HL-60/S4 treated with retinoic acid at 250 ng/mL for 4 days and 3 days (cell line): ENCODE measurements around the gene ZP1.

Experiments used
- in situ Hi-C: fragments of 300-500 bp; cut with MboI; formaldehyde crosslinking; loops from 2 replicates; pipeline ENCODE4 v1.7.0; 2022; ENCODE audit warnings: low sequenced_read_pairs

ZP1 gene

DNA sequence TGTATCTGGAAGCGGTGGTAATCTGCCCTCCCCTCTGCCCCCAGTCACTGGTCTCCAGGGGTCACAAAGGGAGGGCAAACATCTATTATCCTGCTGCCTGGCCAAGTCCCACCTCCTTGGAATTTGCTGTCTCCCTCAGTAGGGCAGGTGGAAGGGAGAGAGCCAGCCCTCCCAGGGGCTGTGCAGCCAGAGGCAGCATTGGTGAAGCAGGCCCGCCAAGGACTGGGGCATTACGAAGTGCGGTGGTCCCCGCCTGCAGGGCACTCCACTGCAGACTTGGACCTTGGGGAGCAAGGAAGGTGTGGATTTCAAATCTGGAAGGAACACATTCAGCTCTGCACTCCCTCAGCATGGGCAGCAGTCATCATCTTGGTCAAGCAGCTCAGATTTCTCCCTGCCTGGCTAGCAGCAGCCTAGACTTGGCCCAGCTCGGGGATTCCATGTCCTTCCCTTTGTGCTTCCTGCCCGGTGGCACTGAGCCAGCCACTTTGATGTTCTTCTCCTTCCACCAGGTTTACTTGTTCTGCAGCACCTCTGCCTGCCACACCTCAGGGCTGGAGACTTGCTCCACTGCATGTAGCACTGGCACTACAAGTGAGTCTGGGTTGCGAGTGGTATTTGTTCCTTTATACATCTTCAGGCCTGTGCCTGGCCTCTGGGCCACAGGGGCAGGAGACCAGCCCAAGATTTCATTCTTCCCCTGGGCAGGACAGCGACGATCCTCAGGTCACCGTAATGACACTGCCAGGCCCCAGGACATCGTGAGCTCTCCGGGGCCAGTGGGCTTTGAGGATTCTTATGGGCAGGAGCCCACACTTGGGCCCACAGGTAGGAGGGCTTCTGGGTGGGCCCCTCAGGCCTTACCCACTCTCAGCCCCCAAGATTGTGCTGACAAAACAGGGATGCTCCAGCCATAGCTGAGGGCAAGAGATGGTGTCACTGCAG lies 7.4 kb downstream of the ZP1 start:
- in situ Hi-C loops: no loop called here

DNA sequence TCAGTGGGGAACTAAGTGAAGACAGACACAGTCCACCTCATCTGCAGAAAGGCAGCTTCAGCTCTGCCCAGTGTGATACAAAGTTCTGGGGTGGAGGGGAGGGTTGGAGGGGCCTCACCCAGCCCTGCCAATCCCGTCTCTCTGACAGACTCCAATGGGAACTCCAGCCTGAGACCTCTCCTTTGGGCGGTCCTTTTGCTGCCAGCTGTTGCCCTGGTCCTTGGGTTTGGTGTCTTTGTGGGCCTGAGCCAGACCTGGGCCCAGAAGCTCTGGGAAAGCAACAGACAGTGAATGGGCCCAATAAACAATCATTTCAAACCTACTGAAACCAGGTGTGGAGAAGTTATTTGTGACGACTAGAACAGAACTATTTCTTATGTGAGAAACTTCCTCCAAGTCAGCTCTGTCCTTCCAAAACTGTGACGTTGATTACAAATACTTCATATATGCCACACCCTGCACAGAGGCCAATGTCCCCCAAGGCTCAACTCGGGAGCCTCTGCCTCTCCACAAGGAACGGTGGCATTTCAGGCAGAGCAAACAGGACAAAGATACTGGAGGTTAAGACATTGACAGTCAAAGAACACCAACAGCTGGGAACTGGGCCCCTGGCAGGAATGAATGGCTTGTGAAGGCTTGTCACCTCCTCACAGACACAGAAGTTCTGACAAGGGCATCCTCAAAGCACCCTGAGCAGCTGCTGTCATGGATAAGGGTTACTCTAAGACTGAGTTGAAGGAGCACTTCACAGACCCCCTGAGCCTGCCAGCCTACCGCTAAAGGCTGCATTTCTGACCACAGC lies 8.2 kb downstream of the ZP1 start:
- in situ Hi-C loops: no loop called here

DNA sequence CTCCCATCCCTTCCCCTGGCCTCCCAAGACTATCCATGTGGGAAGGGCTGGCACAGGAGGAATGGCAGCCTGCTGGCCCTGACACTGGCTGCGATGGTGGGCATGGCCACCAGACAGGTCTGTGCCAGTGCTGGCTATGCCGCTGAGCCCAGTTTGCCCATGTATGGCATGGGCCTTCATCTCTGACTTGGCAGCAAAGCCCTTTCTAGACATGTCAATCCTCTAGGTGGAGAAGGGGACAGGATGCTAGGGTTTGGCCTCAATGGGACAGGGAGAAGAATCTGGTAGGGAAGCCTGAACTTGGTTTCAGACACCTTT lies 8.8 kb downstream of the ZP1 start:
- in situ Hi-C loops: no loop called here

- in situ Hi-C loops: no loop called here
These were observed 11.1 kb downstream of the ZP1 start for GRCh38 chr11:60878245-60879101.

DNA sequence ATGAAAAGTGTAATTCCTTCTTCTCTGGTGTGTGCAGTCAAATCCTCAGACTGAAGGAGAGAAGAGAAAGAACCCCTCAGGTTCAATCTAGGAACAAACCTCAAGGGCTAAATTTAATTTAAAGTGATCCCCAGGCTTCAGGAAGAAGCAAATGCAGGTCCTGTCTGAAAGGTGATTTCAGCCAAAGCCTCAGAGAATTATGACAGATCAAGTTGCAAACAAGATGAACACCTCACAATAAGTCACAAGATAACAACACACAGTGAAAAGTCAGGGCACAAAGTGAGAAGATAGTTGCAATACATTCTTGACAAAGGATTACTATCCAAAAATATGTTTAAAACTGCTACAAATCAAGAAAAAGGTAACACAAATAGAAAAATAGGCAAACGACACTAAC lies 11.8 kb downstream of the ZP1 start:
- in situ Hi-C loops: no loop called here

GRCh38 chr11:60879971-60880588 lies 12.7 kb downstream of the ZP1 start:
- in situ Hi-C loops: no loop called here

GRCh38 chr11:60880643-60881282 lies 13.4 kb downstream of the ZP1 start:
- in situ Hi-C loops: no loop called here

- in situ Hi-C loops: no loop called here
These were observed 20.2 kb downstream of the ZP1 start for GRCh38 chr11:60887556-60887955.

GRCh38 chr11:60889869-60890311 lies 22.5 kb downstream of the ZP1 start:
- in situ Hi-C loops: no loop called here

DNA sequence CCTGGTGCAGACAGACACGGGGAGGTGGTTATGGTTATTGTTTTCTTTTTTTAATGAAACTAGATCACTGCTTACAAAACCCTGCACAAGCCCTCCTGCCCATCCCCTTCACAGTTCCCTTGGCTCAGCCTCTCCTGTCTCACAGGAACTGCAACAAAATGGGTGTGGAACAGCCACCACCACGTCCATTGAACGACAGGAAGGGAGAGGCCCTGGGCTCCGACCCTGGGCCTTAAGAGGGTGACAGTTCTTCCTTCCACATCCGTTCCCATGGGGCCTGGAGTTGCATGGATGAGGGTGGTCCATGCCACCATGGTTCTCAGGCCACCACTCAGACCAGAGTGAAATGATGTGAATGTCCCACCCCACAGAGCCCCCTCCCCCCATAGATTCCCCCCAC lies 23.4 kb downstream of the ZP1 start:
- in situ Hi-C loops: no loop called here

GRCh38 chr11:60891103-60891741 lies 23.9 kb downstream of the ZP1 start:
- in situ Hi-C loops: no loop called here

- in situ Hi-C loops: no loop called here
These were observed 28.3 kb downstream of the ZP1 start for GRCh38 chr11:60895687-60896086.

DNA sequence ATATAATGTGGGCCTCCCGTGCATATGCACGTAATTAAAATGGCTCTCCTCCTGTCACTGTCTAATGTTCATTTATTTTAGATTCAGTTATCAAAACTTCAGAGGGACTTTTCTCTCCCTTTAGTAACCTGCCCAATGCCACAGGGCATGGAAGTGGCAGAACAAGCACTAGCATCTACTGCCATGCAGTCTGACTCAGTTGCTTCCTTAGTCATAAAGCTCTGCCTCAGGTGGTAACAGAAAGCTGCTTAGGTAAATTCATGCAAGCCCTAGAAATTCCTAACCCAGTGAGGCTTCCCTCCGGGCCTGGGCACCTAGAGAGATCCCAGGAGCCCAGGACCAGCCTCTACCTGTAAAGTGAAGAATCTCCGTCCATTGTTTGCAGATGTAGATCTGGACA lies 30.2 kb downstream of the ZP1 start:
- in situ Hi-C loops: no loop called here

GRCh38 chr11:60899046-60899936 lies 31.9 kb downstream of the ZP1 start:
- in situ Hi-C loops: no loop called here

DNA sequence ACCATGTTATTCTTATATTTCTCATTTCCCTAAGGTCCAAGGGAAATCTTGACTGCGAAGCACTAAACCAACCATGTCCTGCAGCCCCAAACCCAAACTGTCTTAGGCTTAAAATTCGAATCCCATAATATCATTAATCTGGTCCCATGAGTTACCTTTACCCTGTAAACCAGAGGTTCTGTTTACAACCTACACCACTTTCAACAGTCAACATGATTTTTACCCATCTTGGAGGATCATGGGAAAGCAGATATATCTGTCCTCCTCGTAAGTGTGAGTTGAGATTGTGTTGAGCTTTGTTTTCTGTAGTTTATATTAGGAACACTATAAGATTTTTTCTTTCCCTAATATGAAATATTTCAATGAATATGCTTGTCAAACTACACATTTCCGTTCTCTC lies 32.6 kb downstream of the ZP1 start:
- in situ Hi-C loops: no loop called here

DNA sequence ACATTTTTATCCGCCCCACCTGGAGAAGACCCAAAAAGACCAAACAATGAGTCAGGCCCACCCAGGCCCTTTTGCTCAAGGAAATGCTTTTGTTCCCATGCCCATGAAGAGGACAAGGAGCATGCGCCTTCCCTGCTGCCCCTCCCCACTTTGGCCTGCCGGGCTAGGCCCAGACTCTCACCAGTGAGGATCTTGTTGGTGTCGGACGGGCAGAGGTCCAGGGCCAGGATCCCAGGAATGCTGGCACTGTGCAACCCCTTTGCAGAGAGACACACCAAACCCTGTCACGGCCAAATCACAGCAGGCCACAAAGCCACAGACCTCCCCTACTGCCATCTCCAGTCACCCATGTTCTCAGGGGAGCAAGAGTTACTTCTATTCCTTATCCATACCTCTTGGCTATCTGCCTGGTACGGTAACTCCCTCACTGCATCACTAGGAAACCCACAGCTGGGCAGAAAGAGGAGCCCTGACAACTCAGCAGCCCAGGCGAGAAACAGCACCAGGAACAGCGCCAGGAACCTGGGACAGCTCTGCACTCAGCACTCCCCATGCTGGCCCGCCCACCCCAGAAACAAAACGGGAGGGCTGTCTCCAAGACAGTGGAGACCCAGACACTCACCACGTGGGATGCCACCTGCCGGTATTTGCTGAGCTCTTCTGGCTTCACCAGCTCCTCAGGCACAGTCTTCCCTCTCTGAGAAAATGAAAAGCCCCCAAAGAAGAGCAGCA lies 33.5 kb downstream of the ZP1 start:
- in situ Hi-C loops: no loop called here

GRCh38 chr11:60902625-60903024 lies 35.3 kb downstream of the ZP1 start:
- in situ Hi-C loops: no loop called here

GRCh38 chr11:60905047-60905446 lies 37.7 kb downstream of the ZP1 start:
- in situ Hi-C loops: no loop called here
